Suprapubic skin (tissue), 4 donors: ENCODE measurements around the gene PCSK9. TPM values are rescaled to one million over a fixed set of nuclear protein-coding genes. Genes with fewer than 3 reads are reported as not detected.

ENCODE experiments used
- DNase-seq, 2 donors: peaks; one replicate each; pipeline ENCODE4 v3.0.0-alpha.2; 2019; ENCODE audit warnings: low spot score in 2 of 2
- H3K27ac ChIP-seq: fragments of 200-600 bp; sonication (generic); one replicate; pipeline ENCODE4 v1.5.1; 2019
- H3K27me3 ChIP-seq: fragments of 200-600 bp; sonication (generic); one replicate; pipeline ENCODE4 v1.5.1; 2019
- H3K36me3 ChIP-seq: fragments of 200-600 bp; sonication (generic); one replicate; pipeline ENCODE4 v1.5.1; 2019
- H3K4me1 ChIP-seq: fragments of 200-600 bp; sonication (generic); one replicate; pipeline ENCODE4 v1.5.1; 2019
- H3K4me3 ChIP-seq: fragments of 200-600 bp; sonication (generic); one replicate; pipeline ENCODE4 v1.5.1; 2019; ENCODE audit warnings: mild to moderate bottlenecking
- H3K9me3 ChIP-seq: fragments of 200-600 bp; sonication (generic); one replicate; pipeline ENCODE4 v1.5.1; 2019
- CTCF ChIP-seq, 2 donors: fragments of 200-600 bp in 1 of 2; fragments of 450-650 bp in 1 of 2; sonication (generic) in 1 of 2; IDR thresholded peaks; one replicate each; pipeline ENCODE4 v1.5.1; 2016 to 2019; ENCODE audit warnings: antibody characterized with exemption in 2 of 2, mild to moderate bottlenecking in 1 of 2, moderate library complexity in 1 of 2
- EP300 ChIP-seq: sonication (generic); formaldehyde crosslinking; IDR thresholded peaks from one replicate; pipeline ENCODE4 v1.6.1; 2017; ENCODE audit warnings: antibody characterized with exemption
- POLR2A ChIP-seq, 2 donors: fragments of 450-650 bp; IDR thresholded peaks; one replicate each; pipeline ENCODE4 v1.6.1; 2017; ENCODE audit warnings: antibody characterized with exemption in 2 of 2, mild to moderate bottlenecking in 2 of 2, moderate library complexity in 2 of 2
- POLR2AphosphoS5 ChIP-seq, 3 donors: sonication (generic); formaldehyde crosslinking; IDR thresholded peaks; one replicate each; pipeline ENCODE4 v1.6.1; 2017; ENCODE audit warnings: antibody characterized with exemption in 3 of 3
- WGBS: methylation state at CpG from one replicate; pipeline ENCODE4 v1.1.5; 2018; 5-methylcytosine and 5-hydroxymethylcytosine counted together
- total RNA-seq, 4 donors: library from RNA; depleted of rRNA; stranded (reverse); fragments of >200 nt; gene quantifications; one replicate each; pipeline ENCODE4 v1.1.0, GENCODE V29; 2016

Gene PCSK9
- total RNA-seq, 4 donors from 2014 or later = 0.24 to 1.5 (median 0.36) TPM

- Histone ChIP-seq H3K36me3 (no peaks in the 10 kb centered on the region), H3K4me3 (no peak overlapping the region), H3K27me3 (no peaks in the 10 kb centered on the region), H3K27ac (no peak overlapping the region), H3K4me1 (peaks cover 13% of the 10 kb centered on the region), H3K9me3 (no peaks in the 10 kb centered on the region)
- no peak for TF ChIP-seq EP300
- DNase-seq = no peak
- WGBS = 74% methylated on average over 9 of the region's 9 CpGs
These were observed 12.3 kb downstream of the PCSK9 start for GRCh38 chr1:55051621-55052020.

- Histone ChIP-seq H3K9me3 (no peaks in the 10 kb centered on the region), H3K36me3 (no peaks in the 10 kb centered on the region), H3K4me1 (peaks cover 13% of the 10 kb centered on the region), H3K4me3 (no peak overlapping the region), H3K27ac (no peak overlapping the region), H3K27me3 (no peaks in the 10 kb centered on the region)
- TF ChIP-seq POLR2AphosphoS5 (IDR thresholded peaks at IDR 0.05) (no peak), CTCF (IDR thresholded peaks at IDR 0.05) (no peak)
- WGBS = 86% methylated on average over 18 of the region's 29 CpGs
- peak; percentile 49 to 69 for DNase-seq
These were observed 13.1 kb downstream of the PCSK9 start for GRCh38 chr1:55052221-55053142.

GRCh38 chr1:55053265-55053954 is 14.1 kb downstream of the PCSK9 start:
- H3K4me1 ChIP-seq = peaks cover 13% of the 10 kb centered on the region
- 68% methylated on average over 7 of the region's 7 CpGs for whole genome bisulfite sequencing
- TF ChIP-seq POLR2AphosphoS5 (IDR thresholded peaks at IDR 0.05) = no peak
- H3K4me3 ChIP-seq = no peak overlapping the region
- H3K36me3 ChIP-seq = no peaks in the 10 kb centered on the region
- DNase-seq = peak; percentile 40 to 63
- H3K9me3 ChIP-seq = no peaks in the 10 kb centered on the region
- H3K27me3 ChIP-seq = no peaks in the 10 kb centered on the region
- H3K27ac ChIP-seq = no peak overlapping the region

- no peaks in the 10 kb centered on the region for H3K9me3 ChIP-seq
- no peak overlapping the region for H3K27ac ChIP-seq
- no peak overlapping the region for H3K4me3 ChIP-seq
- no peaks in the 10 kb centered on the region for H3K27me3 ChIP-seq
- peaks cover 13% of the 10 kb centered on the region for H3K4me1 ChIP-seq
- DNase-seq = peak; percentile 30 to 38
- WGBS = 95% methylated on average over 4 of the region's 5 CpGs
- H3K36me3 ChIP-seq = no peaks in the 10 kb centered on the region
- TF ChIP-seq EP300 (no peak), POLR2A (IDR thresholded peaks at IDR 0.05) (no peak), POLR2AphosphoS5 (IDR thresholded peaks at IDR 0.05) (no peak), CTCF (IDR thresholded peaks at IDR 0.05) (no peak)
These were observed 15.0 kb downstream of the PCSK9 start for GRCh38 chr1:55054396-55054795.

GRCh38 chr1:55055084-55055882 is 15.9 kb downstream of the PCSK9 start:
- H3K4me3 ChIP-seq = no peak overlapping the region
- TF ChIP-seq POLR2AphosphoS5 (IDR thresholded peaks at IDR 0.05) (no peak), CTCF (IDR thresholded peaks at IDR 0.05) (no peak)
- H3K36me3 ChIP-seq = no peaks in the 10 kb centered on the region
- peaks cover 7% of the 10 kb centered on the region for H3K4me1 ChIP-seq
- WGBS = 84% methylated on average over 12 of the region's 12 CpGs
- H3K27me3 ChIP-seq = no peaks in the 10 kb centered on the region
- H3K27ac ChIP-seq = no peak overlapping the region
- no peaks in the 10 kb centered on the region for H3K9me3 ChIP-seq
- DNase-seq = peak; percentile 31 to 56
